ENCODE data around the gene UNC5B.

- TF ChIP-seq GATA2 (IDR thresholded peaks at IDR 0.05; ENCODE audit: low read depth, low read length) (no peak), GATA3 (IDR thresholded peaks at IDR 0.05; ENCODE audit: low read depth, low read length) (no peak)
Observed at GRCh38 chr10:71230656-71231025, 18.3 kb downstream of the UNC5B start.

All from SH-SY5Y (cell line).